GM10266 (cell line): Measurements from ENCODE around the gene CDK17.

Source experiments
- DNase-seq: peaks from one replicate; pipeline ENCODE4 v3.0.0; 2012; ENCODE audit errors: extremely low spot score
- CTCF ChIP-seq: IDR thresholded peaks from 2 replicates; pipeline ENCODE4 v1.5.1; 2012; ENCODE audit warnings: mild to moderate bottlenecking, low read depth; ENCODE audit not compliant: control insufficient read depth, insufficient read depth; ENCODE audit errors: missing control alignments

Gene CDK17

GRCh38 chr12:96360550-96360949, 39.7 kb downstream of the CDK17 start:
- DNase-seq, result no peak
- no peak for TF ChIP-seq CTCF

GRCh38 chr12:96359328-96359727, 40.9 kb downstream of the CDK17 start:
- no peak for TF ChIP-seq CTCF
- DNase-seq, result no peak

GRCh38 chr12:96356831-96357230, 43.4 kb downstream of the CDK17 start:
- DNase-seq, result no peak
- TF ChIP-seq CTCF, result no peak

- TF ChIP-seq CTCF, result no peak
- DNase-seq, result no peak
Observed at GRCh38 chr12:96354844-96355534, 45.2 kb downstream of the CDK17 start.

GRCh38 chr12:96354326-96354725, 45.9 kb downstream of the CDK17 start:
- no peak for DNase-seq
- TF ChIP-seq CTCF, result no peak

GRCh38 chr12:96352161-96352835, 47.9 kb downstream of the CDK17 start:
- no peak for DNase-seq
- TF ChIP-seq CTCF, result no peak

- TF ChIP-seq CTCF, result no peak
- no peak for DNase-seq
Observed at GRCh38 chr12:96350982-96351381, 49.3 kb downstream of the CDK17 start.
